C4-2B (cell line): ENCODE results near the gene SPO11.

ENCODE experiments used
- H3K27ac ChIP-seq: fragments of 450-650 bp; 2 replicates; pipeline ENCODE4 v1.5.1; 2017
- ZFX ChIP-seq: fragments of 450-650 bp; IDR thresholded peaks from 2 replicates; pipeline ENCODE4 v1.6.1; 2017
- TF ChIP-seq, protein P1 (sequence below): fragments of 450-650 bp; conservative IDR thresholded peaks from 2 replicates; pipeline ENCODE4 v1.5.1; 2017; ENCODE audit warnings: mild to moderate bottlenecking

The SPO11 gene

DNA sequence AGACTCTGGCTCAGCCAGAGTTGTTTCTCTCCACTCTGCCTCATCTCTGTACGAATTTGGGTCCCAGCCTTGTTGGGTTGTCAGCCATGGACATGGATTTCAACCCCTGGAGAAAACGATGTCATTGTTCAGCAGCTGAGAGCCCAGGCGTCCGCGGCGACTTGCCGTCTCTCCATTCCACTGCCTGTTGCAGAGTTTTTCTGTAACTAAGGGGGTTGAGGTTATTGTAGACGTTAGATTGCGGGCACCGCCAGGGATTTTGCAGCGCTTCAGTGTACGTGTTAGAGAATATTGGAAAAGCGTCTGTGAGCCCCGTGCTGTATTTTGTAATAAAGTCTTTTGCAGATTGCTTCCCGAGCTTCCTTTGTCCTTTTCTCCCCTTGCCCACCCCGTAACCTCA, 48.5 kb downstream of the SPO11 start:
- TF ChIP-seq, protein P1, sequence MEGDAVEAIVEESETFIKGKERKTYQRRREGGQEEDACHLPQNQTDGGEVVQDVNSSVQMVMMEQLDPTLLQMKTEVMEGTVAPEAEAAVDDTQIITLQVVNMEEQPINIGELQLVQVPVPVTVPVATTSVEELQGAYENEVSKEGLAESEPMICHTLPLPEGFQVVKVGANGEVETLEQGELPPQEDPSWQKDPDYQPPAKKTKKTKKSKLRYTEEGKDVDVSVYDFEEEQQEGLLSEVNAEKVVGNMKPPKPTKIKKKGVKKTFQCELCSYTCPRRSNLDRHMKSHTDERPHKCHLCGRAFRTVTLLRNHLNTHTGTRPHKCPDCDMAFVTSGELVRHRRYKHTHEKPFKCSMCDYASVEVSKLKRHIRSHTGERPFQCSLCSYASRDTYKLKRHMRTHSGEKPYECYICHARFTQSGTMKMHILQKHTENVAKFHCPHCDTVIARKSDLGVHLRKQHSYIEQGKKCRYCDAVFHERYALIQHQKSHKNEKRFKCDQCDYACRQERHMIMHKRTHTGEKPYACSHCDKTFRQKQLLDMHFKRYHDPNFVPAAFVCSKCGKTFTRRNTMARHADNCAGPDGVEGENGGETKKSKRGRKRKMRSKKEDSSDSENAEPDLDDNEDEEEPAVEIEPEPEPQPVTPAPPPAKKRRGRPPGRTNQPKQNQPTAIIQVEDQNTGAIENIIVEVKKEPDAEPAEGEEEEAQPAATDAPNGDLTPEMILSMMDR: no peak
- H3K27ac ChIP-seq: no peak overlapping the region

DNA sequence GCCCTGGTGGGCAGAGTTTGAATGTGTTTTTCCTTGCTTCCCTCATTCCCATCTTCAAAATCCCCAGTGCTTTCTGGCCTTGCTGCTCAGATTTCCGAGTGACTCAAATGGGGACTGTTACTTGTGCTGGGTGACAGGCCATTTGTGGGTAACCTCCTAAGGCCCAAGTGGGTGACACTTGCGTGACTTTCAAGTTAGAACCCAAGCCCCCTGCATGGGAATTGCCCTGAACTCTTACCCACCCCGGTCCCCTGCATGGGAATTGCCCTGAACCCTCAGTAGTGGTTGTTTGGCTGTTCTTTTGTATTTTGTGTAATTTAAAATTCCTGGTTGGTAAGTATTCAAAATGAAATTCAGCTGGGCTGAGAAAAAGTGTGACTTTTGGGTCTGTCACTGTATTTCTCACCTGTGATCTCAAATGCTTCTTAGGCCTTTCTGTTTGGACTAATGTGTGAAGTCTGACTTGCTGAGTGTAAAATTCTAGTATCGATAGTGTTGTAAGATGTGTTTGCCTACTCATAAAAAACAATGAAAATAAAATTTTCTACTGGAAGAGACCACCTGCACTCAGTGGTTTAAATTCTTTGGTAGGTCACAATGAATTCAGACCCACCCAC, 49.2 kb downstream of the SPO11 start:
- no peak for TF ChIP-seq ZFX
- TF ChIP-seq, protein P1: no peak
- H3K27ac ChIP-seq: no peak overlapping the region

DNA sequence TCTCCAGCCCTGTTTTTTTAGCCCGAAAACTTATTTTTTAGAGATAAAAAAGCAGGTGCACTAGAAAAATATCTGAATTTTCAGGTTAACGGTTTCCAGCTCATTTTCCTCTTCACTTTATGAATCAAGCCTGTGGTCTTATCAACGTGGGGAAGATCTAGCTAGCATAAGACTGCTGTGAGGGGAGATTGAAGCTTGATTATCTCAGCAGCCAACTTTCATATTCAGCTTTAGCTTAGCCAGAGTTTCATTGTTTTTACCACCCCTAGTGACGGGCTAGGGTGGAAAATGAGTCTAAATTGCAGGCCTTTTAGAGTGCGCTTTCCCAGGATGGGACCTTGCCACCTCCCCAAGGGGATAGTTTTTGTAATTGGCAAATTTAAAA, 49.7 kb downstream of the SPO11 start:
- TF ChIP-seq, protein P1: no peak
- no peak for TF ChIP-seq ZFX
- no peak overlapping the region for H3K27ac ChIP-seq

DNA sequence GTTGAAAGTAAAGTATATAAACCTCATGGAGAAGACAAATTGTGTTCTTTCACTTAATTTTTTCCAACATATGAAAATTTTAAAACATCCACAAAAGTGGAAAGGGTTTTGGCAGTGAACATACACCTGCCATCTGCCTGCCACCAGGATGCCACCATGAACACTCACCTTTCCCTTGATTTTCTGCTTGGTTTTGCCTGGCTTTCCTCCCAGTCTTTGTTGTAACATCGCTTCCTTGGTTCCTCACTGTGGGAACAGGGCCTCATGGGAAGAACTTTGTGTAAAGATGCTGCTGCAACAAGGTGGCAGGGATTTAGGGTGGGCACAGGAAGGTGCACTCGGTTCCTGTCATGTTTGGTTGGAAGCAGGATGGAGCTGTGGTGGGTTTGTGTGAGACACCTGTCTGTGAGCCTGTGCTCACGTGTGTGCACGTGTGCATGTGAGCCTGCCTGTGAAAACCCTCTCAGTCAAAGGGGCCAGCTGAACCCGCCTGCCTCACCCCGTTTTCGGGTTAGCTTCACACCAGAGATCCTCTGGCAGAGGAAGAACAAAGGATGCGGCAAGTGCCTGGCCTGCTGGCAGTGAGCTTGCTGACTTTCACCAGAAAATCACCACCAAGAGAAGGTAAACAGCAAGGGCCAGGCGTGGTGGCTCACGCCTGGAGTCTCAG, 50.6 kb downstream of the SPO11 start:
- TF ChIP-seq ZFX: no peak
- TF ChIP-seq, protein P1: no peak
- no peak overlapping the region for H3K27ac ChIP-seq

DNA sequence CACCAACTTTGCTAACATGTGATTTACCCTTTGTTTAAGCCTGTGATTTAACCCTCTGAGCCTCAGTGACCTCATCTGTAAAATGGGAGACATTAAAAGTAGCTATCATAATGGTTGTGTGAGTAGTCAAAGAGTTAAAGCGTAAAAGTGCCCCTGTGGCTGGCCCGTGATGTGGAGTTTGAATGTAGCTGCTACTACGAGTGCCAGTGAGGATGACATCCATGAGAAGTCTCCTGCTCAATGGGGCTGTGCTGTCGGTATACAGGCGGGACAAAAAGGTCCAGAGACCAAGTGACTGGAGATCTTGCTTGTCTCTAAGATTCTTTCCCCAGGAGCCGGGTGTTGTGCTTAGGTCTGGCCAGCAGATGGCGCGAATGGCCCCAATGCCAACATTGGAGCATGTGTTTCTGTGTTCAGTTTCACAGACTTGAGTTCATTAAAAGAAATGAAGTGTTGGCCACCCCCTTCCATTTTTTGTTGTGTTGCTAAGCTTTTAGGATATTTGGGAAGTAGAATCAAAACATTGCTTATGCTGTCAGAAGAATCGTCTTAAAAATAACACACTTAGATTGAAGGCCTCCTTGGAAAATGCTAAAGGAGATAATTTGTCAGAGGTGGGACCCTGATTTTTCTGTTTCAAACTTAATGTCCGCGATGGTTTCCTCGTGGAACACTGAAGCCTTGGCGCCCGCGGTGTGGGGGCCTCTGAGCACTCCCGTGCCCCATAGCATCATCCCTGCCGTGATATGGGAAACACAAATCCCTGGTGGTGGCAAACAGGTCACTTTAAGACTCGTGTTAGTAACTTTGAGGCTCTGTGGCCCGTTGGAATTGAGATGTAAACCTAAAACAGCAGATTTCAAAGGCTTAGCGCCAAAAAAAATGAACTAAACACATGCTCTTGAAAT, 52.2 kb downstream of the SPO11 start:
- no peak for TF ChIP-seq ZFX
- TF ChIP-seq, protein P1: peak; percentile 97

DNA sequence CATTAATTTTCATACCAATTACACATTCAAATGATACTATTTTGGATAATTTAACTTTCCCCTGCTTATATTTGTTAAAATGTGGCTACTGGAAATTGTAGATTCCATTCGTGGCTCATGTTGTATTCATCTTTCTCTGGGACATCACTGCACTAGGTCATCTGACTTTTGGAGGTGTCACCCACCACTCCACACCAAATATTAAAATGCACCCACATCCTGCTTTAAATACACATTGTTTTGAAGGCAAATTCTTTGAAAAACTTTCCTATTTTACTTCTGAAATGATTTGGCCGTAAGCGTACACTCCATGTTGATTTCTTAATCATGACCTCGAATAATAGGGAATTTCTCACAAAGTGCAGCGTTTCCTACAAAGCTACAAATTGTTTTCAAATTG, 52.9 kb downstream of the SPO11 start:
- no peak overlapping the region for H3K27ac ChIP-seq
- TF ChIP-seq, protein P1: no peak
- no peak for TF ChIP-seq ZFX

More for the DNA sequence above, 52.2 kb downstream of the SPO11 start:
- no peak overlapping the region for H3K27ac ChIP-seq
